GM18499 (cell line): ENCODE data around the gene THSD7B.

Source experiments
- ATAC-seq: cut with Tn5 transposase; IDR thresholded peaks from one replicate; pipeline ENCODE4 v1.9.1; 2021; ENCODE audit warnings: moderate number of reproducible peaks; ENCODE audit not compliant: insufficient read depth, unreplicated experiment

The THSD7B gene

DNA sequence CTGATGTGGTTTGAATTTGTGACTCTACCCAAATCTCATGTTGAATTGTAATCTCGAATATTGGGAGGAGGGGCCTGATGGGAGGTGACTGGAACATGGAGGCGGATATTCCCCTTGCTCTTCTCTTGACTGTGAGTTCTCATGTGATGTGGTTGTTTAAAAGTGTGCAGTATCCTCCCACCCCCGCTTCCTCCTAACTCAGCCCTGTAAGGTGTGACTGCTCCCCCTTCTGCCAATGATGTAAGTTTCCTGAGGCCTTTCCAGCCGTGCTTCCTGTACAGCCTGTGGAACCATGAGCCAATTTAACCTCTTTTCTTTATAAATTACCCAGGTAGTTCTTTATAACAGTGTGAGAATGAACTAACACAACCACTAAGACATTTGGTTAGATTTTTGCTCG is 458.4 kb downstream of the THSD7B start:
- ATAC-seq, result no peak

DNA sequence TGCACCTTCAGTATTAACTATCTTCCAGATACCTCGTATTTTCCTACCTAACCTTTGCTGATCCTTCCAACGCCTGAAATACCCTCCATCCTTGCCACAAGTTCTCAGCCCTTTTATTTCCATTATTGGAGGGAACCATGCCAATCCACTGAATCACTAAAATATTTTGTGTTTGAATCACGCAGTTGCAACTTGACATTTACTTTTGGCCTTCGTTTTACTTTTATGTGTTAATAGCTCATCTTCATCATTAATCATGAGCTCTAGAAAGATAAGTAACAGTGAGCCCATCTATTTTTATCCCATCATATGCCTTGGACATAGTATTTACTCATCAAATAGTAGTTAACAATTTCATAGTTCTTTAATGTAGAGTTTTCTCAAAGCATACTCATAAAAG is 463.2 kb downstream of the THSD7B start:
- no peak for ATAC-seq

DNA sequence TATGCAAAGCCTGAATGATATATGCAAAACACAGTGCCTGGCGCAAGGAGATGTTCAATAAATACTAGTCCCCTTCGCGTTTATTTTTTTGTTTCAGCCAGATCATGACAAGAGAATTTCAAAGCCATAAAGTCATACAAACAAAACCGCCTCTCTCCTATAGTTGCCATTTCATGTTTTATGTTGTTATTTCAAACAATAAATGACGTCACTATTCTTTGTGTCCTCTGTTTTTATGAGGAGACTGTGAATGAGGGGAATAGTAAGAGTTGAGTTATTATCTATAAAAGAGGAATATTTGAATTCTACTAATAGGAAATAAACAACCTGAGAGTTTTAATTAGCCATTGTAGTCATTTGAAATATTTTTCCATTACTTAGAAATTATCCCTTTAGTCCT is 464.5 kb downstream of the THSD7B start:
- no peak for ATAC-seq

DNA sequence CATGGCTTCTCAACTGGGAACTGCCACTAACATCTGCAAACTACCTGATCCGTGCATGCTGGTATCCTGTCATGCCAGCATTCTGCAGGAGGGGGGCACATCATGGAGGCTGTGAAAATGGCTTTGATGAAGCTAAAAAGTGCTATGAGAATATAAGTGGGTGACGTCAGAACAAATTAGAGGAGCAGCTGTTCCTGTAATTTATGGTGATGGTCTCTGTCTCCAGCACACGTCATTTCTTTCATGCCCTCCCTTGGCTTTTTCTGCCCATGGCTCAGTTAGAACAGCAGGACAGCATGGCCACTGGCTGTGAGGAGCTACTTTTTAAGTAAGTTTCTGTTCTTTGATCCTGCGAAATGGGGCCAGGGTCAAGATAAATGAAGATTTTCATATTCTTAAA is 466.3 kb downstream of the THSD7B start:
- ATAC-seq, result no peak

DNA sequence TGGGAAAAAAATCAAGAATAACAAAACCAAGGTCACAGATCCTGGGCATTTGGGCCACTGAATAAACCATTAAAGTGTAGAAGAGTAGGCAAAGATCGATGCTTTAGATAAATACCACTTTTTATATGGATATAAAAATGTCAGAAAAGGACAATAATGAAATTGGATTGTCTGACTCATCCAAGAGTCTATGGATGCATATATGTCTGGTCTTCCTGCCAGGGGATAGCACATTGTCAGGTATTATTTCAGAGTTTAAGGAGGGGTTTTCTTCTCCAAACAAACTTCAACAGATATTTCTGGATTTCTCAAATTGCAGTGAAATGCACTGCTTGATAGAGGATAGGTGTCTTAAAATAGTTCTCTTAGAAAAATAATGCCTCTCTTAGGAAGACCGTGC is 466.7 kb downstream of the THSD7B start:
- no peak for ATAC-seq

DNA sequence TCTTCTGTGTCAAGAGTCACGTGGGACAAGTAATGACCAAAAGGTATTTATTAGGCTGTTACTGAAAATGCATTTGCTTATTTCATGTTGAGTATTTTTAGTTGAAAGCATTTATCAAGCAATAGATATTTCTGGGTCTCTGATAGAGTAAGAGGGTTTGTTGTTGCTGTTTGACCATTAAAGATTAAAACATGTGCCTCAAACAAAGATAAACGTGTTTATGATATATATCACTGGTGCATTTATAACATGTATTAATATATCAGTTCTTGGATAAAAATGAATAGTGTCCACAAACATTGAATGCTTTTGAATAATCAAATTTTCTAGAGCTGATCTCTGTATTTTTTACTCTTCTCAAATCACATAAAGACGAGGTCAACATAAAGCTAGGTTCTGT is 467.7 kb downstream of the THSD7B start:
- no peak for ATAC-seq

DNA sequence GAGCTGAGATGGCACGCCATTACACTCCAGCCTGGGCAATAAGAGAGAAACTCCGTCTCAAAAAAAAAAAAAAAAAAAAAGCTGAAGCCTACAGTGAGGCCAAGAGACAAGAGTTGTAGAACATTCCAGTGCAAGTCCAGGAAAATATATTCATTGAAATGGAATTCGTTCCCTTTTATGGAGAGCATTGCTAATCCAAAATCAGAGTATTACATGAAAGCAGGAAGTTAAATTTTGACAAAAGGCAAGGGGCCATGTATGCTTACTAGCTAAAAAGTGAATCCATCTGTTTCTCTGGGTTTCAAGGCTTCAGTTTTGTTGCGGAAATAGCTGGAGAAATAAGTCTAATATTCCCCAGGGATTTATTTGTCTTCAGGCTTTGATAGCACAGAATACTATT is 471.7 kb downstream of the THSD7B start:
- no peak for ATAC-seq

DNA sequence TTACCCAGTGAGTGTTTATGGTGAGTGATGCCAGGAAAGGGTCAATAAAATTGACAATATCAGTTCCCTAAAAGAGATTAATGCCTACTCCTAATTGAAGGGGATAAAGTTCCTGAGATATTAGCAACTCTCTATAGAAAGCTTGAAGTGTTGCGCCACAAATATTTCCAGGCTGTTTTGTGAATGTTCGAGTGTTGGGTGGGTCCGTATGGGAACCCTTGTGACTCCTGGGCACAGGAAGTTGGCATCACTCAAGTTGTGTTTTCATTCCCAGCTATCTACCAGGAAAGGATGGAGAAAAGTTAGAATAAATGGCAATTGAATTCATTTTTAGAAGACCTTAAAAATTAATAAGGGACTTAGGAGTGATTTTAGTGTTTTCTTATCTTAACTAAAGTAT is 472.7 kb downstream of the THSD7B start:
- no peak for ATAC-seq

DNA sequence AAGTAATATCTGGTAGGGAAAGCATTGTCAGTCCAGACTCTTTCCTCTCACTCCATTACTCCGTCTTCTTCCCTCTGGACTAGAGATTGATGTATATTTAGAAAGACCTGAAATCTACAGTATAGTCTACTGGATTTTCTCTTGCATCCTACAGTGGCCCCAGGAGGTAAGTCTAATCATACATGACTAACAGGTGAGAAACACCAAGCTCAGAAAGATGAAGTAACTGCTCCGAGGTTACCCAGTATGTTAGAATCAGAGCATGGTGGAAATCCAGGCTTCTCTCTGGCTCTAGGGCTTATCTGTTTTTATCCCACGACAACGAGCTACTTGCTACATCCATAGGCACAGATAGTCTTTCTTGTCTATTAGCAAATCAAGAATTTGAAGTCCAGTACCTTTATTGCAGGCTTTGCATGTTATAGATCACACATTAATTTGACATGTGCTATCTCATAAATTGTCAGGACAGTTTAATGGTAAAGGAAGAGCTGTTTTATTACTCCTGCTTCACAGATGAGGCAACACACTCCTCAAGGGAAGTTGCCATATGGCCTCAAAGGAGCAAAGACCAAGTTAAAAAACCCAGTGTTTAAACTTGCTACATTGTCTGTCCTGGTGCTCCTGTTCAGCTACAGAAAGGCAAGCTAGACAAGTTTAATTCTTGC is 484.3 kb downstream of the THSD7B start:
- ATAC-seq, result no peak

DNA sequence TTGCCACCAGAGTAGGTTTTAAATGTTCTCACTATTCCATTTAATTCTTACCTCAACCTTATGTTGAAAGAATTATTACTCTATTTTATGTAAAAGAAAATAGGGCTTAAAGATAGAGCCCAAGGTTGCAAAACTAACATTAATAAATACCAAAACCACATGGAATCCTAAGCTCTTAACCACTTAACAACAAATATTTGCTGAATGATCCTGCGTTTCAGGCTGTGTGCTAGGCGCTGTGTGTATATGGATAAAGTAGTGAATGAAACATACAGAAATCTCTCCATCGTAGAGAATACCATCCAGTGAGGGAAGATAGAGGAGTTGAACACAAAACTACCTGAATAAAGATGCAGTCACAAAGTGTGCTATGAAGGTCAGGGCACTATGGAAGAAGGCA is 485.1 kb downstream of the THSD7B start:
- no peak for ATAC-seq

DNA sequence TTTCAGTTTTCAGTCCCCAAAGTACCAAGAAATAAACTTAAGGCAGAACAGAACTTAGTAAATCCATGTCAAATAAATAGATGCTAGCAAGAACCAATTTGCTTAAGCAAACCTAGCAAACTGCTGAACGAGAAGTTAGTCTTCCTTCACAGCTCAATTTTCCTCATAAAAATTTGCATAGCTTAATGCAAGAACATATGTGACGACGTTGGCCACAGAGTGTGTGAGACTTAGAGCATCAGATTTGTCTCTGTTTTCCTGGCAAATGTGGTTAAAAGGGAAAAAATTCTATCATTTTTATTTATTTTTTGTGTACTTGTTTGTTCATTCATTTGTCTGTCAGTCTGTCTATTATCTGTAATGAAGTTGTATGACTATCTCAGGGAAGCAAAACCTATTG is 485.7 kb downstream of the THSD7B start:
- ATAC-seq, result no peak

DNA sequence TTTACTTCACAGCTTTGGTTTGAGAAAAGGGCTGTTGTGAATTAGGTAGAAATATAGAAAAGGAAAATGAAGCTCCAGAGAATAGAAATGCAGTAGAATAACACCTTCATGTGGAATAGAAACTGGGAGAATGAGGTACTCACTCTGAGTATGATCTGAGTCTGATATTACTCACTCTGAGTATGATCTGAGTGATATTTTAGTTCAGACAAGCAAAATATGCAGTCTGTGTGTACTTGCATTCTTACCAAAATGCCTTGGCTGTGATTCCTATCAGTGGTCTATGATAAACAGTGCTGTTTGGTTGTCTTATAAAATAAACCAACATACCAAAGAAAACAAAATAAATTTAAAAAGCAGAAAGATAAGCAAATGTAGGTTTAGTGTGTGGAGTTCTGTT is 487.6 kb downstream of the THSD7B start:
- no peak for ATAC-seq

DNA sequence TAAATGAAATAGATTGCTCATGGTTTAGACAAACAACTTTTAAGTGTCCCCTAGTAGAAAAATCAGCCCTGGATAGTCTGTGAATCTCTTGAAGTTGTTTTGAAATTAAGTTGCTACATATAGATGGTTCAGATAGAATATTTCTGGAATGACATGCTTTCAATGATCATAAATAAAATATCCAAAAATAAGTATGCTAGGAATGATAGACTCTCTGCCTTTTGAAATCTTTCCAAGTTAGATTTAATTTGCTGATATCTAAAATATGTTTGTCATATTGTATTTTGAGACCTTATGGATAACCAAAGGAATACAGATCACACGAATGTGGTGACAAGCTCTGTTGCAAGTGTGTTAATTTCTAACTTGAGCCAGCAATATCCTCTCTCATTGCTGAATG is 488.7 kb downstream of the THSD7B start:
- no peak for ATAC-seq

DNA sequence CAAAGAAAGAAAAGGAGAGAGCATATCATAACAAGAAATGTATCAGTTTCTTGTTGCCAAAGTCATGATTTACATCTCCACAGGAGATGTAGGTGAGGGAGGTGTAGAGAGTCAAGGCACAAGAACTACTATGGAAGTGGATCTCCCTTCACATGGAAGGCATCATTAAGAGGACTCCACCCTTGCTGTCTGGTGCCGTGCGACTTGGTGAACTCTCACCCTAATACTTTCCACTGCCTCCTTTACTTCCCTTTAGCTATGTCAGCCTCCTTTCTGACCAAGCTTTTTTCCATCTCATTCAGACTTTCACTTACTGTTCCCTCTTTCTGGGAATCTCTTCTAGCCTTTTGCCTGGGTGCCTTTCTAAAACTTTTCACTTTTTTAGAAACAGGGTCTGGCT is 490.0 kb downstream of the THSD7B start:
- no peak for ATAC-seq

DNA sequence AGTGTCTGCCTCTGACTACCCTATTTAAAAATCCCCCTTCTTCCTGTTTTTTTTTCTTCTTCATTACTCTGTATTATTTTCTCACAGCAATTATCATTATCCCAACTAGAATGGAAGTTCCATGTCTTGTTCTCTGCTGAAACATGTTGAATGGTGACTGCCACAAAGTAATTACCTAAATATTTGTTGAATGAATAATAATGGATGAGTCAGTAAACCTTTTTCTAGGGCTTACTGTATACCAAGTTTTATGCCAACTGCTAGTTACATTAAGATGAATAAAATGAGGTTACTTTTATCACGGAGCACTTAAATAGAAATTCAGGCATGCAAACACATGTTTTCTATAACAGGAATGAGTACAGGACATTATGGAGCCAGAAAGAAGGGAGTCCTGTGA is 490.6 kb downstream of the THSD7B start:
- ATAC-seq, result no peak

DNA sequence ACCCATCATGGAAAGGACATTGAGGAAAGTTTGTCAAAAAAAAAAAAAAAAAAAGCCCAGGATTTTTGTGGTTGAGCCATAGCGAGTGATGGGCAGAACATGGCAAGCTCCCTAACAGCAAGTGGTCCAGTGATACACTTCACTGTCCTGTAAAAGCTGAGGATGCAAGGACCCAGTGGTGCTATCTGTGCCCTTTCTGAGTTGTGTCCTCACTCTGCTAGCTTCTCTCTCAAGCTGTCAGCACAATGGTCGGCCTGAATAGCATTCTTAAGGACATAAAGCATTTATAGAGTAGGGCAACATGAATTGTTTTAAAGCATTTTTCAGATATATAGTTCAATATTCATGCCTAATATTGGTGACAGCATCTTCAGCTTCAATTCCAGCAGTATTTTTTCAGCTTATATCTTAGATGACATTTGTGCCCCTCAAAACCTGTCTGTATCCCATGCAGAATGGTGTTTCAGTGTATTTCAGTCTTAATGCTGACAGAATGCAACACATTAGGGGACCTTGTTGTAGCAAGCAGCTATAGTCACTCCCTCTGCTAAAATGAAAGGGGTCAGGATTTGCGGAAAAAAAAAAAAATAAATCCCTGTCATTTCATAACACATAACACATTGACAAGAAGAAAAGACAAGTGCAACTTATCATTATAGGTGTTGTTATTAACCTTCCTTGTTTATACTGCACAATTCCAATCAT is 496.7 kb downstream of the THSD7B start:
- ATAC-seq, result no peak

DNA sequence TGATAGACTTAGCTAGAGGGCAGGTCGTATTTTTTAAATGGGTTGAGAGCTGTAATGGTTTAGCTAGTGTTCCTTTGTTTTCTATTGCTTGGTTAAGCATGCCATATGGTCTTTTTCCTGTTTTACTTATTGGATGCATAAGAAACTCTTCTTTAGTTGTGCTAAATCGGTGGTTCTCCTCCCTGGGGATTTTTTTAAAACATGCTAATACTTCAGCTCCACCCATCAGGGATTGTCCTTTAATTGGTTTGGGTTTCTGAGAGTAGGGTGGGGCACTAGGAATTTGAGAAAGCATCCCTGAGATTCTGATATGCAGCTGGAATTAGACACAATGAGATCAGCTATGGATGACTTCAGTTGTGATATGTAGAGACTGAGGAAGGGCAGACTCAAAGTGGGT is 497.2 kb downstream of the THSD7B start:
- no peak for ATAC-seq

DNA sequence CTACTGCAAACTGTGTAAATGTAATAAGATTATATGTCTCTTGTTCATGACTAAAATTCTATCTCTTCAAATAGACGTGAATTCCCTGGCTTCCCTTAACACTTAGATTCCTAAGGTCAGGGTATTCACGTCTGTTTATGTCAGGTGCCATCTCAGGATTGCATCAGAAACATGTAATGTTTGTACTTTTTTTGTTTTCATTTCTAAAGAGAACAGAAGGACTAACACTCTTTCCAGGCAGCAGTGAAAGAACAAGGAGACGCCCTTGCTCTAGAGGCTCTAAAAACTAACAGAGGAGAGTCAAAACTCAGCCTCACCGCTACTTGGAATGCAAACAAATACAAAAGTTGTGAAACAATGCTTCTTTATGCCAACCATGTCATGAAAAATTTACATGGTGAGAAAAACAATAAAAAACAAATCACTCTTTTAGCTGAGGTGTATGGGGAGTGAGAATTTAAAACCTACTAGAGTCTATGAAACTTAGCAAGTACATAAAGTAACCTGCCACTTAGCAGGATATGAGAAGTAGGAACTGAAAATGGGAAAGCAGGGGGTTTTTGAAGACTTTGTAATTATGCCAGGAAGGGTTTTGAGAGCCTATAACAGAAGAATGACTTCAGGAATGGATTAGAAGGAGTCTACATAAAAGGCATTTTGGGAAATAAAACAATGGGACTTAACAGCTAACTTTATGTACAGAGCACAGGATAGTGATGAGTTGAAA is 522.7 kb downstream of the THSD7B start:
- ATAC-seq, result no peak

DNA sequence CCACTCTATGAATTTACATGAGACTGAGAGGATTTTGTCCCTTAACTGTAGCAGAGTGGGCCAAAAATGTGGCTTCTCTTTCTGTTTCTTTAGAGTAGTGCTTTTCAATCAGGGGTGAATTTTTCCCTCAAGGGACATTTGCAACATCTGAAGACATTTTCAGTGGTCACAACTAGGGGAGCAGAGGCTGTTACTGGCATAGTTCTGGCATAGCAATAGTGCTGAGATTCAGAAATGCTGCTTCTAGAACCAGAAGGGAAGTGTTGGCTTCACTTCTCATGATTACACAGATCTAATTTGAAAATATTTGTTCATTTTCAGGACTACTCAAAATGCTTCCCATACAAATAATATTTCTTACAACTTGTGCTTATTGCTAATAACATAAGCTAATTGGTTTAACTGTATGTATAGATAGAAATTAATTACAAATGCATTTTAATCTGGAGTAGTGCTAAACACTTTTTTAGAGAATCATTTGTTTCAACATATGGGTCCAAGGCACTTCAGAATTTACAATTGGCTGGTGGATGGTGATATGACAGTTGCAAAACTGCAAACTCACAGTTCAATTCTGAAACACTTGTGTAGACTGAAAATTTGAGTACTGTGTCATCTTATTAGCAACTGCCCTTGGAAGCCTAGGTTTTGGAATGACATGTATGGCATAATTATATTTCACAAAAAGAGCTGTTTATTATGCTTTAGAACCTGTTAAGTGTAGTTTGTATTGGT is 526.7 kb downstream of the THSD7B start:
- no peak for ATAC-seq

DNA sequence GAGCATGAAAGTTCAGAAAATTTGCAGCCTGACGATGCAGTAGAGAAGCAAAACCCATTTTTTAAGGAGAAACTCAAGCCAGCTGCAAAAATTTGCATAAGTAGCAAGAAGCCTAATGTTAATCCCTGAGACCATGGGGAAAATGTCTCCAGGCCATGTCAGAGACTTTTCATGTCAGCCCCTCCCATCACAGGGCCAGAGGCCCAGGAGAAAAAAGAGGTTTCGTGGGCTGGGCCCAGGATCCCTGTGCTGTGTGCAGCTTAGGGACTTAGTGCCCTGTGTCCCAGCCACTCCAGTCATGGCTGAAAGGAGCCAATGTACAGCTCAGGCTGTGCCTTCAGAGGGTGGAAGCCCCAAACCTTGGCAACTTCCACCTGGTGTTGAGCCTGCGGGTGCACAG is 533.0 kb downstream of the THSD7B start:
- no peak for ATAC-seq

DNA sequence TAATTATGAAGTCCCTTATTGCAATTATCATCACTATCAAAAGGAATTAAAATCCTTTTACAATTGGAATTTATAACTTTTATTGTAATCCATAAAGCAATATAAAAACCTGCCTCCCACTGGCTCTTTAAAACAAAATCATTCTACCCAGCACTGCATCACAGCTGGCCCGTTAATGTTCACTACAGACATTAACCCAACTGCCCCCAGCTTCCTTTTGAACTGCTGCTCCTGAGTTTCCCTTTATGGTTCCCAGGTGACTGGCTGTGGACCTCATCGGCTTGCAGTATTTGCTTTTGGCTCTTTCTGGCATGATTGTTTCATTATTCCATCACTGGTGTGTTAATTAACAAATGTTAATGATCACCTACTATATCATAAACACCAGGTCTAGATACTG is 535.6 kb downstream of the THSD7B start:
- no peak for ATAC-seq
